ENCODE data around the gene USP15.
"Not testable (repeated sequence)": the region's sequence is repeated elsewhere in the genome, so short reads cannot be mapped to it uniquely, and the experiment has no call there.

Gene USP15

DNA sequence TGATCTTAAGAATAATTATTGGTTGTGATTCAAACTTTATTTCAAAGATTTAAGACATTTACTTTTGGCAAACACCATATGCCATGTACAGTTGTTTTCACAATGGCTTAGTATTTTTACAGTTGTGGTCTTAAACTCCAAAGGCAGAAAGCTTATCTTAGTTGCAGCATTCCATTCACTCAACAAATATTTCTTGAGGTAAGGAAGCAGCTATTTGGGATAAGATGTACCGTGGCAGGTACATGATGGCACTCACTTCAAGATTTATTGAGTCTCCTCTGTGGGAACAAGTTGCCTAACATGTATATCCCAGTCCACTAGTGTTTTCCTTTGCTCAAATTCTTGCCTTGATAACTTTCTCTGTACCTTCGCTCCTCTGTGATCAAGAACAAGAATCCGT is 198.4 kb downstream of the USP15 start:
- Mint-ChIP-seq H3K36me3 (peaks cover 3% of the 10 kb centered on the region), H3K4me1 (no peaks in the 10 kb centered on the region), H3K27ac (no peak overlapping the region), H3K27me3 (peaks cover 10% of the 10 kb centered on the region), H3K4me3 (no peak overlapping the region), H3K9me3 (peaks cover 8% of the 10 kb centered on the region)
- no peak for DNase-seq (ENCODE audit: low spot score in 2 of 2)
- ATAC-seq (ENCODE audit: low read depth) = no peak

GRCh38 chr12:62459976-62460375 is 199.8 kb downstream of the USP15 start:
- ATAC-seq (ENCODE audit: low read depth) (no peak), DNase-seq (ENCODE audit: low spot score in 2 of 2) (no peak)
- H3K27me3 Mint-ChIP-seq = peaks cover 10% of the 10 kb centered on the region
- H3K4me3 Mint-ChIP-seq = no peak overlapping the region
- no peak overlapping the region for H3K27ac Mint-ChIP-seq
- no peaks in the 10 kb centered on the region for H3K4me1 Mint-ChIP-seq
- H3K36me3 Mint-ChIP-seq = peaks cover 3% of the 10 kb centered on the region
- peaks cover 10% of the 10 kb centered on the region for H3K9me3 Mint-ChIP-seq

- H3K4me1 Mint-ChIP-seq; H3K4me3 Mint-ChIP-seq; H3K36me3 Mint-ChIP-seq; H3K27ac Mint-ChIP-seq; ATAC-seq (ENCODE audit: low read depth); H3K9me3 Mint-ChIP-seq; DNase-seq (ENCODE audit: low spot score in 2 of 2); H3K27me3 Mint-ChIP-seq: not testable (repeated sequence)
Measured at GRCh38 chr12:62461171-62461837, 201.1 kb downstream of the USP15 start.

DNA sequence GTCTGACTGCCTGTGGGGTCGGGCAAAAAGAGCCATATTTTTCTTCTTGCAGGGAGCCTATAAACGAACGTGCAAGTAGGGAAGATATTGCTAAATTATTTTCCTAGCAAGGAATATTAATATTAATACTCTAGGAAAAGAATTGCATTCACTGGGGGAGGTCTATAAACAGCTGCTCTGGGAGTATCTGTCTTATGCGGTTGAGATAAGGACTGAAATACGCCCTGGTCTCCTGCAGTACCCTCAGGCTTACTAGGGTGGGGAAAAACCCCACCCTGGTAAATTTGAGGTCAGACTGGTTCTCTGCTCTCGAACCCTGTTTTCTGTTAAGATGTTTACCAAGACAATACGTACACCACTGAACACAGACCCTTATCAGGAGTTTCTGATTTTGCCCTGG is 203.0 kb downstream of the USP15 start:
- not testable (repeated sequence) for H3K4me1 Mint-ChIP-seq; DNase-seq (ENCODE audit: low spot score in 2 of 2); ATAC-seq (ENCODE audit: low read depth); H3K27ac Mint-ChIP-seq; H3K4me3 Mint-ChIP-seq; H3K27me3 Mint-ChIP-seq; H3K36me3 Mint-ChIP-seq; H3K9me3 Mint-ChIP-seq

Data from memory B cell (primary cell).